Measurements from ENCODE around the gene B3GALT6.
A peak's percentile ranks its signal among the peaks of the same experiment; 100 is the strongest.

The B3GALT6 gene

GRCh38 chr1:1267488-1268283, 35.6 kb downstream of the B3GALT6 start:
- no peak for DNase-seq

DNA sequence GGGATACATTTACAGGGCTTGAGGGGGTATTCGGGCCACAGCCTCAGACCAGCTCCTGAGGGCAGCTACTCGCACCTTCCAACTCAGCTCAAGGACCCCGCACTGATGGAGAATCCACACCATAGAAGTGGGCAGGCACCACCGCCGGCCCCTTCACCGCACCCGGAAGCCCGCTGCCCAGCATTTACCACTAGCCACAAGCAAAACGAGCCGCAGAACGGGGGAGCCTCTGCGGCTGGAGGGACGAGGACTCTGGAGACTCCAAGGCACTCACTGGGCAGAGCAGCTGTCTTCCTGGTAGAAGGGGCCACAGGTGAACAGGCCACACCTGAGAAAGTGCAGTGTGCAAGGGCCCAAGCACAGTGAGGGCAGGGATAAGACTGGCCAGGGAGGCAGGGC, 36.2 kb downstream of the B3GALT6 start:
- no peak for DNase-seq

GRCh38 chr1:1270813-1271212, 38.8 kb downstream of the B3GALT6 start:
- DNase-seq = no peak

- no peak for DNase-seq
These were observed 40.5 kb downstream of the B3GALT6 start for GRCh38 chr1:1272341-1273208.

DNA sequence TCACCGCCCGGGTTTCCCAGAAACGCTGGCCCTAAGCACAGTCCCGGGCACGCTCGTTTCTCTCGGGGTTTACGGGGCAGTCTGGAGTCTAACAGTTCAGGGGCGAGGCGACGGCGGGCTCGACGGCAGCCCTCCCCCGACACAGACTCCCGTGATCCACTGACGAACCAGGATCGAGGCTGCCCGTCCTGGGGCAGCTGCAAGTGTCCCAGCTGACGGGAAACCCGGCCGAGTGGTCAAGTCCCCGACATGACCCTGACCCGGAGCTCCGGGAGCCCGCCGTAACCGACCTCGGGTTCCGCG, 41.1 kb downstream of the B3GALT6 start:
- no peak for DNase-seq

DNA sequence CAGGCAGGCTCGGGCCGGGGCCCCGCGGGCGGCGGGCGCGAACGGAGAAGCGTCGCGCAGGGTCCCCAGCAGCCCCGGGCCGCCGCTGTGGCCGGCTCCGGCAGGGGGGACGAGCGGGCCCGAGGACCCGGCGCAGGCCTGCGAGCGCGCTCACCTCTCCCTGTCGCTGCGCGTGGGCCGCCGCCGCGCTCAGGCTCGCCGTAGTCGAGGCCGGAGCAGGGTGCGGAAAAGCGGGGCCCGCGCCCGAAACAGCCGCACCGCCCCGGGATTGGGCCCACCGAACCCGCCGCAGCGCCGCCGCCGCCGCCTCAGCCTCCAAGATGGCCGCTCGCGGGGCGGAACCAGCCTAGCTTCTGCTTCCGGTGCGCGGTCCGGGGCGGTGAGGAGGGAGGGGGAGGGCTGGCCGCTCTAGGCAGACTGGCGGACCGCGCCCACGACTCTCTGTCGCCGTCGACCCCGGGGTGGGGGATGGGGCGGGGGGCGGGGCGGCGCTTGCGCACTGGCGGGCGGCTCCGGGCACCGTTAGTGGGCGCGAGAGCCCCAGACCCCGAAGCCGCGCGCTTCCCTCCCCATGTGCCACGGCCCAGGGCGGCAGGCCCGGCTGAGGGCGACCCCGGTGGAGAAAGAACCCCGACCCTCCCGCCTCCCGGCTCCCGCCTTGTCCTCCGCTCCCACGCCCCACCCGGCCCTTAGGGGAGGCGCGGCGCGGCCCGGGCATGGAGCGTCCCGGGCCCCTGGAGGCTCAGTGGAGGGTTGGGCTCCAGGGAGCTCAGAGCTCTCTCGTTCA, 41.7 kb downstream of the B3GALT6 start, which contains the start of gene UBE2J2:
UBE2J2 (minus strand) TSS at position 343 of the 787 bp plus-strand sequence. CDS start 5,862 bp downstream, outside the sequence.
- DNase-seq = peak; percentile 93

- no peak for DNase-seq
These were observed 42.4 kb downstream of the B3GALT6 start for GRCh38 chr1:1274299-1274930.

- DNase-seq = no peak
These were observed 42.9 kb downstream of the B3GALT6 start for GRCh38 chr1:1274931-1275431.

GRCh38 chr1:1275836-1276235, 43.8 kb downstream of the B3GALT6 start:
- DNase-seq = no peak

DNA sequence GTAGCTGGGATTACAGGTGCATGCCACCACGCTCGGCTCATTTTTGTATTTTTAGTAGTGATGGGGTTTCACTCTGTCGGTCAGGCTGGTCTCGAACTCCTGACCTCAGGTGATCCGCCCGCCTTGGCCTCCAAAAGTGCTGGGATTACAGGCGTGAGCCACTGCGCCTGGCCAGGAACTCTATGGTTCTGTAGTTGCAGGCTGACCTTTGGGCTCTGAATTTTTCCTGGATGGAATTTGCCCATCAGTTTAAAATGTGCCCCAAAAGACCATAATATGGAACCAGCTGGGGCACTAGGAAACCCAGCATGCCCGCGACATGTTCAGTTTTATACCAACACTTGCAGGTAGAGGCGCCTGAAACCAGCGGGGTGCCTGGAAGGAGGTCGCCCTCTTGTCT, 46.6 kb downstream of the B3GALT6 start:
- DNase-seq = no peak

DNA sequence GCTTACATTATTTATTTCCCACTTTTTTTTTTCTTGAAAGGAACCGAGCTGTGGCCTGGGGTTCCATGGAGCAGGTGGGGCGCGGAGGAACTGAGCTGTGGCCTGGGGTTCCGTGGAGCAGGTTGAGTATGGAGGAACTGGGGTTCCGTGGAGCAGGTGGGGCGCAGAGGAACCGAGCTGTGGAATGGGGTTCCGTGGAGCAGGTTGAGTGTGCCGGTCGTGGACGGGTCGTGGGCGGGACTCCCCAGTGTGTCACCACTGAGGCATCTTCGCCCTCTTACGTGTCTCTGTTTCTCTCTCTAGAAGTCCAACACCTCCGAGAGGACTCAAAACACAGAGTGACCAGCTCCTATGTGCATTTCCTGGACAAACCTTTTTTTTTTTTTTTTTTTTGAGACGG, 47.0 kb downstream of the B3GALT6 start:
- DNase-seq = no peak

- DNase-seq = no peak
These were observed 48.9 kb downstream of the B3GALT6 start for GRCh38 chr1:1280782-1281481.

- no peak for DNase-seq
These were observed 49.7 kb downstream of the B3GALT6 start for GRCh38 chr1:1281533-1282321.

DNA sequence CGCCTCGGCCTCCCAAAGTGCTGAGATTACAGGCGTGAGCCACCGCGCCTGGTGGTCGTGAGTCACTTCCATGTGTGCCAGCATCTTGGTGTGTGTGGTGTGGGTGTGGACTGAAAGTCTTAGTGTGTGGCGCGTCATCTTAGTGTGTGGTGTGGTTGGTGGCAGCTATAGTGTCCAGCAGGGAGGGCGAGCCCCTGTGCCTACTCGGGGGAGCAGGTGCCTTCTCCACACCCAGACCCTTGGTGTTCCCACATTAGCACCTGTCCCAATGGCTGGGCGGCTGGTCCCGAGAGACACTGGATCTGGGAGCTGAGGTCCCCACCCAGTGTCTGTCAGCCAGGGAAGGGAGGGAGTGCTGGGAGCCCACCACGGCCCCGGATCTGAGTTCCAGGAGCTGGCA, 51.0 kb downstream of the B3GALT6 start:
- no peak for DNase-seq

GRCh38 chr1:1283821-1284220, 51.8 kb downstream of the B3GALT6 start:
- no peak for DNase-seq
